Colonic mucosa (tissue), 4 donors: ENCODE results near the gene SLC22A16. TPM values are rescaled to one million over a fixed set of nuclear protein-coding genes. Genes with fewer than 3 reads are reported as not detected.

ENCODE experiments used
- DNase-seq: peaks from one replicate; pipeline ENCODE4 v3.0.0-alpha.2; 2020
- H3K27ac ChIP-seq: fragments of 200-600 bp; one replicate; pipeline ENCODE4 v1.8.0; 2021
- H3K27me3 ChIP-seq: fragments of 200-600 bp; one replicate; pipeline ENCODE4 v1.8.0; 2021
- H3K36me3 ChIP-seq: fragments of 200-600 bp; one replicate; pipeline ENCODE4 v1.8.0; 2021
- H3K4me1 ChIP-seq: fragments of 200-600 bp; one replicate; pipeline ENCODE4 v1.8.0; 2021; ENCODE audit warnings: mild to moderate bottlenecking
- H3K4me3 ChIP-seq: fragments of 200-600 bp; one replicate; pipeline ENCODE4 v1.8.0; 2021
- H3K9ac ChIP-seq, 2 donors: one replicate each; pipeline ENCODE4 v1.7.0; 2013; ENCODE audit warnings: control low read depth in 2 of 2, low read depth in 2 of 2, low read length in 2 of 2
- H3K9me3 ChIP-seq: fragments of 200-600 bp; one replicate; pipeline ENCODE4 v1.8.0; 2021
- CTCF ChIP-seq: fragments of 200-600 bp; IDR thresholded peaks from one replicate; pipeline ENCODE4 v1.8.0; 2022; ENCODE audit warnings: antibody characterized with exemption, mild to moderate bottlenecking
- intact Hi-C: fragments of 100-400 bp; cut with DNase I; formaldehyde crosslinking; loops from one replicate; pipeline ENCODE4 v1.14.1; 2022
- total RNA-seq, 2 donors: library from RNA; stranded (reverse); fragmentation: NEBNext Ultra II Directional in 1 of 2; extraction: Animal tissue kit (Norgen Biotek cat#: 25700) in 1 of 2; gene quantifications; one replicate each; pipeline ENCODE4 v1.2.1, GENCODE V29; 2021
- donor health status: healthy.
- donor health status: DM: no; HTN: no; CAD: no.
- donor health status: DM: no; HTN: no; CAD: no.

SLC22A16 gene
- total RNA-seq, 2 donors from 2014 or later, result 1.1 TPM; not detected in 1

DNA sequence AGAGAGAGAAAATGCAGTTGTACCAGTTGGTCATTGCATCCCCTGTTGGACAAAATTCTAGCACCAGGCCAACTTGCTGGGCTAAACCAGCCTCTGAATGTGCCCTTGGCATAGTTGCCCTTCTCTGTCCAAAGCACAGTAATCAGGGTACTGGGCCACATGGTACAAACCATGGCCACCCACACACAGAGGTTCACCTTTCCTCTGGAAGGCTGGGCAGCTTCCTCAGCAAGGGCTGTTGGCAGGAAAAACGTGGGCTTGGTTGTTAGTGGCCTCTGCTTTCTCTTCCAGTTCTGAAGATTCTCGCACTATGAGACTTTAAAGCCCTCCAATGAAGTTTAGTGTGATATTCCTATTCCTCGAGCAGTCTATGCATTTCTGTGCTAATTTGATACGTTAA, 61.7 kb downstream of the SLC22A16 start:
- TF ChIP-seq CTCF, result no peak
- H3K27me3 ChIP-seq, result no peaks in the 10 kb centered on the region
- H3K9me3 ChIP-seq, result no peaks in the 10 kb centered on the region
- DNase-seq, result no peak
- peak overlapping the region; percentile 16 to 28 for H3K9ac ChIP-seq
- H3K36me3 ChIP-seq, result no peaks in the 10 kb centered on the region
- no peak overlapping the region for H3K4me3 ChIP-seq
- H3K27ac ChIP-seq, result no peak overlapping the region
- intact Hi-C loops, result no loop called here
- peaks cover 5% of the 10 kb centered on the region for H3K4me1 ChIP-seq

GRCh38 chr6:110412360-110412759, 64.1 kb downstream of the SLC22A16 start:
- H3K4me1 ChIP-seq, result no peaks in the 10 kb centered on the region
- H3K4me3 ChIP-seq, result no peak overlapping the region
- no peak overlapping the region for H3K27ac ChIP-seq
- H3K9me3 ChIP-seq, result no peaks in the 10 kb centered on the region
- no peak for TF ChIP-seq CTCF
- intact Hi-C loops, result no loop called here
- no peaks in the 10 kb centered on the region for H3K27me3 ChIP-seq
- H3K9ac ChIP-seq, result no peak overlapping the region
- H3K36me3 ChIP-seq, result no peaks in the 10 kb centered on the region
- DNase-seq, result no peak

DNA sequence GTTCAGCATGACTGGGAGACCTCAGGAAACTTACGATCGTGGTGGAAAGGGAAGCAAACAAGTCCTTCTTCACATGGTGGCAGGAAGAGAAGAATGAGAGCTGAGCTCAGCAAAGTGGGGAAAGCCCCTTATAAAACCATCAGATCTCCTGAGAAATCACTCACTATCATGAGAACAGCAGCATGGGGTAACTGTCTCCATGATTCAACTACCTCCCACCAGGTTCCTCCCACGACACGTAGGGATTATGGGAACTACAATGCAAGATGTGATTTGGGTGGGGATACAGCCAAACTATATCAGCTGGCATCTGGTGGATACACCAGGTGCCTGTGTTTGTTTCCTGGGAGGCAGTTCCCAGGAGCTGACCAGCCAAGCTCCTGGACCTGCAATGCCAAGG, 65.9 kb downstream of the SLC22A16 start:
- intact Hi-C loops, result no loop called here
- no peaks in the 10 kb centered on the region for H3K9me3 ChIP-seq
- H3K27me3 ChIP-seq, result no peaks in the 10 kb centered on the region
- no peak overlapping the region for H3K27ac ChIP-seq
- TF ChIP-seq CTCF, result no peak
- H3K9ac ChIP-seq, result no peak overlapping the region
- H3K4me1 ChIP-seq, result no peaks in the 10 kb centered on the region
- H3K36me3 ChIP-seq, result no peaks in the 10 kb centered on the region
- DNase-seq, result no peak
- H3K4me3 ChIP-seq, result no peak overlapping the region

DNA sequence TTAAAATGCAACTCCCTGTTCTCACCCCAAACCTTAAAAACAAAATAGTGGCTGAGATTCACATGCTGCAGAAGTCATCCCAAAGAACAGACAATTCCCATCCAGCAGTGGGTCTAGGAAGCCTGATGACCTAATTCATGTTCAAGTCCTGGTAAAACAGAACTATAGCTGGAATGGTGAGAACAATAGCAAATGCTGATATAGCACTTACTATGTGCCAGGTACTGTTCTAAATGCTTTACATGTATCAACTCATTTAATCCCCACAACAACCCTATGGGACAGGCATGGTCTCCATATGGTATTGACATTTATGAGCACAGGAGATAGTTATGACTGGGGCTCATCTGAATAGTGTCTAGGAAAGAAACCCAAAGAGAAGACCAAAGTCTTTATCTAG, 66.6 kb downstream of the SLC22A16 start:
- no peaks in the 10 kb centered on the region for H3K36me3 ChIP-seq
- H3K9ac ChIP-seq, result no peak overlapping the region
- H3K4me1 ChIP-seq, result no peaks in the 10 kb centered on the region
- no peak for DNase-seq
- H3K27ac ChIP-seq, result no peak overlapping the region
- H3K27me3 ChIP-seq, result no peaks in the 10 kb centered on the region
- intact Hi-C loops, result no loop called here
- no peak overlapping the region for H3K4me3 ChIP-seq
- H3K9me3 ChIP-seq, result no peaks in the 10 kb centered on the region
- no peak for TF ChIP-seq CTCF

DNA sequence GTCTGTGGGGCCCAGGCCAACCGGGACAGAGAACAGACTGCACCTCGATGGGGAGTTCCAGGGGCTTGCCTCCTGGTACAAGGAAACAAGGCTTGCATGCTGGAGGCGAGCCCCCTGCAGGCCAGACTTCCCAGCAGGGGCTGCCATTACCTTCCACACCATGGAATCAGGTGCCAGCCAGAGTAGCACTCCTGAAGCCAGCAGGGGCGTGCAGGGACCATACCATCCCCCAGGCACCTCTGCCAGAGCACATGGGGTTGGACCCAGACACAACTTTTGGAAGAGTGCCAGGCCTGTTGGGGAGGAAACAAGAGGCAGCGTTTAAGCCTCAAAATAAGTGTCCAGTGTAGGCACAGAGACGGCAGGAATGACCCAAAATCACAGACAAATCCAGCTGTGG, 67.5 kb downstream of the SLC22A16 start:
- Histone ChIP-seq H3K36me3 (no peaks in the 10 kb centered on the region), H3K4me1 (no peaks in the 10 kb centered on the region), H3K27me3 (no peaks in the 10 kb centered on the region), H3K27ac (no peak overlapping the region), H3K4me3 (no peak overlapping the region), H3K9ac (no peak overlapping the region), H3K9me3 (no peaks in the 10 kb centered on the region)
- no peak for DNase-seq
- intact Hi-C loops, result no loop called here
- TF ChIP-seq CTCF, result no peak

DNA sequence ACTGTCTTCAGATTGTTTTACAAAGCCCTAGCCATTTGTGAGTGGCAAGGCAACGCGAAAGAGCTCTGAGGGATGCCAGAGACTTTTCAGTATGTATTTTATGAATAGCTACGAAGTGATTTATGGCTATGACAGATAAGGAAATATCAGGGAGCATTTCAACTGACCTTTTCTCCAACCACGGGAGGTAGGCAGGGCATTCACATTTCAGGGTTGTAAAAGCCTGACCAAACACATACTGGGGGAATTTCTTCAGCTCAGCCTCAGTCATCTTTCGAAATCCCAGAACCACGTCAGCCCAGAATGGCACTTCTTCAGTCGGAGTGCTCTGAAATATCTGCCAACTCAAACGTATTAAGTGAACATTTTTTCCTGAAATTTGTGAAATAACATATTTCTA, 71.8 kb downstream of the SLC22A16 start:
- no peaks in the 10 kb centered on the region for H3K36me3 ChIP-seq
- H3K9ac ChIP-seq, result no peak overlapping the region
- intact Hi-C loops, result no loop called here
- no peaks in the 10 kb centered on the region for H3K27me3 ChIP-seq
- no peaks in the 10 kb centered on the region for H3K4me1 ChIP-seq
- no peak for TF ChIP-seq CTCF
- no peak overlapping the region for H3K4me3 ChIP-seq
- no peaks in the 10 kb centered on the region for H3K9me3 ChIP-seq
- no peak overlapping the region for H3K27ac ChIP-seq
- DNase-seq, result no peak
